ENCODE data around the gene GNG12.

The GNG12 gene

DNA sequence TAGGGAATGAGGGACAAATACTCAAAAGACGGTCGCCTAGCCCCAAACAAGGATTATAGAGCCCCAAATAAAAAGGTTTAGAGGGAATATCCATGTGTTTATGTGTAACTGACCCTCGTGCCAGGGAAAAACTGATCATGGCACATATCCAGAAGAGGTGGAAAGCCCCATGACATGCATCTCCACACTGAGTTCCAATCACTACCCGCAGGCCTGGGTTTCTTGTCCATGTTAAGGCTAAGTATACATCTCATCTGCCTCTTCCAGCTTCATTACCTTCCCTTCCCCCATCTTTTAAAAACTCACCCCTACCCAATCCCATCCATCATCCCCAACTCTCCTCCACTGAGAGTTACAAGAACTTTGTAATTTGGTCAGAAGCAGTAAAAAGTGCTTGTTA, 133.0 kb downstream of the GNG12 start:
- H3K4me3 ChIP-seq (ENCODE audit: low read depth, low read length) = no peak overlapping the region
- TF ChIP-seq, protein P1, sequence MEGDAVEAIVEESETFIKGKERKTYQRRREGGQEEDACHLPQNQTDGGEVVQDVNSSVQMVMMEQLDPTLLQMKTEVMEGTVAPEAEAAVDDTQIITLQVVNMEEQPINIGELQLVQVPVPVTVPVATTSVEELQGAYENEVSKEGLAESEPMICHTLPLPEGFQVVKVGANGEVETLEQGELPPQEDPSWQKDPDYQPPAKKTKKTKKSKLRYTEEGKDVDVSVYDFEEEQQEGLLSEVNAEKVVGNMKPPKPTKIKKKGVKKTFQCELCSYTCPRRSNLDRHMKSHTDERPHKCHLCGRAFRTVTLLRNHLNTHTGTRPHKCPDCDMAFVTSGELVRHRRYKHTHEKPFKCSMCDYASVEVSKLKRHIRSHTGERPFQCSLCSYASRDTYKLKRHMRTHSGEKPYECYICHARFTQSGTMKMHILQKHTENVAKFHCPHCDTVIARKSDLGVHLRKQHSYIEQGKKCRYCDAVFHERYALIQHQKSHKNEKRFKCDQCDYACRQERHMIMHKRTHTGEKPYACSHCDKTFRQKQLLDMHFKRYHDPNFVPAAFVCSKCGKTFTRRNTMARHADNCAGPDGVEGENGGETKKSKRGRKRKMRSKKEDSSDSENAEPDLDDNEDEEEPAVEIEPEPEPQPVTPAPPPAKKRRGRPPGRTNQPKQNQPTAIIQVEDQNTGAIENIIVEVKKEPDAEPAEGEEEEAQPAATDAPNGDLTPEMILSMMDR (IDR thresholded peaks at IDR 0.05; ENCODE audit: low read depth, low read length) = no peak

DNA sequence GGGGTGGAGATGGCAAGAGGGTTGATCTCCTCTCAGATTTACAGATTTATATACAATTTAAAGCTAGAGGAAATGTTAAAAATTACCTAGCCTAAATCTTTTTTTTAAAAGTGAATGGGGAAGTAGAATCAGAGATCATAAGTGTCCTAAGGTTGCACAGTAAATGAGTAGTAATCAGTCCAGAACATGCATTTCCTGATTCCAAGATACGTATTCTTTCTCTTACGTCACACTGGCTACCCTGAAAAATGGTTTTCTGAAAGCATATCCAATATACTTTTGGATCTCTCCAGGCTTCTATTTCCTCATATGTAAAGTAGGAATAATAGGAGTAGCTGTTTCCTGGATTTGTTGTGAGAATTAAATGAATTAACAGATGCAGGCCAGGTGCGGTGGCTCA, 136.6 kb downstream of the GNG12 start:
- no peak overlapping the region for H3K4me3 ChIP-seq (ENCODE audit: low read depth, low read length)
- TF ChIP-seq, protein P1 (IDR thresholded peaks at IDR 0.05; ENCODE audit: low read depth, low read length) = no peak

DNA sequence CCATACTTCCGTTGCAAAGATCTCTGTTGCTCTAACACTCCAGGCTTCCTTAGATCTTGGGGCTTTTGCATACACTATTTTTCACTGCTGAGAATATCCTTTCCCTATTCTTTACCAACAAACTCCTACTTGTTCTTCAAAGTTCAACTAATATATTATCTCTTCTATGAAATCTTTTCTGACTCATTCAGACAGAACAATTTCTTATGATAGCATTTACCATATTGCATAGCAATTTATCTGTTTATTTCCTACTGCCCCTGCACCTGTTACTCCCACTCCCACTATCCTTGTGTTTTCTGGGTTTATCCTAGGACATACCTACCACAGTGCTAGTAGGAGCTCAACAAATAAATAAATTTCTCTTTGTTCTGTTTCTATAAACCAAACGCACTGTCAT, 137.3 kb downstream of the GNG12 start:
- TF ChIP-seq, protein P1 (IDR thresholded peaks at IDR 0.05; ENCODE audit: low read depth, low read length) = no peak

DNA sequence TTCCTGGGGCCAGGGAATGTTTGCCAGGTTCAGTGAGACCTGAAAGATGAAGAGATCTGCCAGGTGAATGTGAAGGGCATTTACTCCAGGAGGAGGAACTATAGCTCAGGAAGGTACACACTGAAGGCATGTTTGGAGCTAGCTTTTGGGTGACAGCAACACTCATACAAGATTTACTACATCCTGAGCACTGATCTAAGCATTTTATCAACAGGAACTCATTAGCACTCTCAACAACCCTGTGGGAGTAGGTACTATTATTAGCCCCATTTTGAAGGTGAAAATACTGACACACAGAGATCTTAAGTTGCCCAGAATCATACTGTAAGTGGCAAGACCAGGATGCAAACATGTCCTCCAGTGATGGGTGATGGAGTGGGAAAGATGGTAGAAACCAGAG, 141.6 kb downstream of the GNG12 start:
- no peak overlapping the region for H3K4me3 ChIP-seq (ENCODE audit: low read depth, low read length)
- TF ChIP-seq, protein P1 (IDR thresholded peaks at IDR 0.05; ENCODE audit: low read depth, low read length) = no peak

More for the DNA sequence above, 137.3 kb downstream of the GNG12 start:
- H3K4me3 ChIP-seq (ENCODE audit: low read depth, low read length) = no peak overlapping the region

DNA sequence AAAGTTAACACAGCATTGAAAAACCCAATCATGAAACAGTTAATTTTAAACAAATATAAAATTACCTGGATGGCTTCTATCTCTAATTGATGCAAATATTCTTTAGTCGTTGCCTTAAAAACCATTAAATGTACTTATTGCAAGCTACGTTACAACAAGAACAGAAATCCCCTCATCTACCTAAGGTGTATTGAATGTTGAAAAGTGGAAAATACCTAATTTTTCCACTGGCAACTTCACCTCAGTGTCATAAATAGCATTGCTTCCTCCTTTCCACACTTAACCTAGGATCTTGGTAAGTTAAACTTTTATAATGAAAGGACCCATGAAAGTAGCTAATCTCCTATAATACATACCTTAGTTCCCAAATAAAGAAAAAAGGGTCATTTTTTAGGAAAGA, 142.9 kb downstream of the GNG12 start:
- H3K4me3 ChIP-seq (ENCODE audit: low read depth, low read length) = no peak overlapping the region
- TF ChIP-seq, protein P1 (IDR thresholded peaks at IDR 0.05; ENCODE audit: low read depth, low read length) = no peak

DNA sequence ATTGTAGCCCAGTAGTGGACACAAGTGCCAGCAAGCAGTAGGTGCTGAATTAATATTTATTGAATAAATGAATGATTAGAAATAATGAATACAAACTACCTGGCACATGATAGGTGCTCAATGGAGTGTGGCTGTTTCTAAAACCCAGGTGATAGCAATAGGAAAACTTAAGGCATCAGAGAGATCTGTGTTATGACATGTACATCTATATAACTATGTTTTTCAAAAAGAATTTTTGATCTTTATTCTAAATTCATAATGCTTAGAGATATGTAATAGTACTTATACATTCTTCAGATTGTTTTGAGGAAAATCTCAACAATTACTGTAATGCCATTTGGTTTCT, 143.3 kb downstream of the GNG12 start:
- TF ChIP-seq, protein P1 (IDR thresholded peaks at IDR 0.05; ENCODE audit: low read depth, low read length) = no peak

DNA sequence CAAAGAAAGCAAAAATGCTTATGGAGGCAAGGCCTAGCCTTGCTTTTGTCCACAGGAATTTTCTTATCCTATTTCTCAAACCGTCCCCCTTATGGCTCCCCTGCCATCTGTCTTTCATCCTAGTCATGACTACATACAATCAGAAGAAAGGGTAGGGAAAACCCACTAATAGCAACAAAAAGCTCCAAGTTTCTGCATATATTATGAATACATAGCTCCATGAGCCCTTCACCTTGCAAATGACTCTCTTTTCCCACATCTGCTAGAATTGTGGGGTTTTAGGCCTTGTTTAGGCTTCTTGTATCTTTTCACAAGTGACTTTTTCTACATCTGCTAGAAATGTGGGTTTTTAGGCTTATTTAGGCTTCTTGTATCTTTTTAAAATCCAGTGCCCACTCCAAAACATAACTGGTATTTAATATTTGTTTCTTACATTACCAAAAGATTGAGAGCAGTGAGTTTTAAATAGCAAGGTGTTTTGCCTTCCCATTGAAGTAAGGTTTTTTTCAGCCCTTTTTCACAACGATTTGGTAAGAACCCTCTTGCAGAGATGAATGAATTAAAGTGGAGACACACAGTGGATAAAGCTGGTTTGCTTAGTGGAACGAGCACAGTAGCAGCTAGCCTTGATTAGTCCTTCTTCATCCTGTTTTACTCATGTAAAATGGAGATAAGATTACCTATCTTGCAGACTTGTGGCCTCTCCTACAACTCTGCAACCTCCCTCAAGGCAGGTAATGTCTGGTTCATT, 143.8 kb downstream of the GNG12 start:
- TF ChIP-seq, protein P1 (IDR thresholded peaks at IDR 0.05; ENCODE audit: low read depth, low read length) = no peak

More for the DNA sequence above, 143.3 kb downstream of the GNG12 start:
- H3K4me3 ChIP-seq (ENCODE audit: low read depth, low read length) = no peak overlapping the region

More for the DNA sequence above, 143.8 kb downstream of the GNG12 start:
- no peak overlapping the region for H3K4me3 ChIP-seq (ENCODE audit: low read depth, low read length)
